ENCODE results near the gene VPS41.

GRCh38 chr7:38709123-38709522 lies 199.9 kb downstream of the VPS41 start:
- no peak for TF ChIP-seq CTCF (conservative IDR thresholded peaks at IDR 0.05)
- no peak for TF ChIP-seq ZFX (IDR thresholded peaks at IDR 0.05)
